ENCODE data around the gene GABARAPL2. TPM values are rescaled to one million over a fixed set of nuclear protein-coding genes. Genes with fewer than 3 reads are reported as not detected.
"Not testable (repeated sequence)": the region's sequence is repeated elsewhere in the genome, so short reads cannot be mapped to it uniquely, and the experiment has no call there.

Gene GABARAPL2
- total RNA-seq, 1 donor = 36.3 TPM

DNA sequence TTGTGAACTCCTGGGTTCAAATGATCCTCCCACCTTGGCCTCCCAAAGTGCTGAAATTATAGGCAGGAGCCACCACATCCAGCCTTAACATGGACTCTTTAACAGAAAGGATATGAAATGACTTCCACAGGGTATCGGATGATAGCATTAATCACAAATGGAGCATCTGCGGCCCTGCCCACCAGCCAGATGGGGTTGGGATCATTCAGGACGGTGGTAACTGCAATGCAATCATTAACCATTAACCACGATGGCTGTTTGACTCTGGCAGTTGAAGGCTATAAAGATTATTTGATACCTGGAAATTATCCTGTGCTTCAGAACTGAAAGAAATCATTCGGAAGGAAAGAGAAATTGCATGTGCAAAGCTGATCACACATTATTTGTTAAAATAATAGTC, 24.9 kb upstream of the GABARAPL2 start:
- TF ChIP-seq, protein P1, sequence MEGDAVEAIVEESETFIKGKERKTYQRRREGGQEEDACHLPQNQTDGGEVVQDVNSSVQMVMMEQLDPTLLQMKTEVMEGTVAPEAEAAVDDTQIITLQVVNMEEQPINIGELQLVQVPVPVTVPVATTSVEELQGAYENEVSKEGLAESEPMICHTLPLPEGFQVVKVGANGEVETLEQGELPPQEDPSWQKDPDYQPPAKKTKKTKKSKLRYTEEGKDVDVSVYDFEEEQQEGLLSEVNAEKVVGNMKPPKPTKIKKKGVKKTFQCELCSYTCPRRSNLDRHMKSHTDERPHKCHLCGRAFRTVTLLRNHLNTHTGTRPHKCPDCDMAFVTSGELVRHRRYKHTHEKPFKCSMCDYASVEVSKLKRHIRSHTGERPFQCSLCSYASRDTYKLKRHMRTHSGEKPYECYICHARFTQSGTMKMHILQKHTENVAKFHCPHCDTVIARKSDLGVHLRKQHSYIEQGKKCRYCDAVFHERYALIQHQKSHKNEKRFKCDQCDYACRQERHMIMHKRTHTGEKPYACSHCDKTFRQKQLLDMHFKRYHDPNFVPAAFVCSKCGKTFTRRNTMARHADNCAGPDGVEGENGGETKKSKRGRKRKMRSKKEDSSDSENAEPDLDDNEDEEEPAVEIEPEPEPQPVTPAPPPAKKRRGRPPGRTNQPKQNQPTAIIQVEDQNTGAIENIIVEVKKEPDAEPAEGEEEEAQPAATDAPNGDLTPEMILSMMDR (IDR thresholded peaks at IDR 0.05; ENCODE audit: insufficient read depth, low read depth, low read length) = no peak
- H3K4me3 ChIP-seq (ENCODE audit: low read depth, low read length) = no peak overlapping the region
- DNase-seq (ENCODE audit: low read depth) = no peak

DNA sequence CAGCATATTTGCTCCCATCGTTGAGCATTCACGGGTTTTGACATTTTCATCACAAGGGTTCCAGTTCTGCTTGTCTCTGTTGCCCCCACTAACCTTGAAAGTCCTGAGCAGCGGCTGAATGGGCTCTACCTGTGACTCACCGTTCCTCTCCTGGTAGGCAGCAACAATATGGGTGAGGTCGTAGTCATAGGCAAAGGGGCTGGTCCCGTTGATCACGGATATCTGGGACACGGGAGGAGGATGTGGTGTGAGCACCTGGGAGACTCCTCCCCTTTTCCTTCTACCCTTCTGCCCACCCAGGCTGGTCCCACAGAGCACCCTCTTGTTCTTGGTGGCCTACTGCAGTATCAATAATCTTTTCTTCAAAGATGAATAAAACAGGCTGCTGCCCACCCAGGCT, 23.7 kb upstream of the GABARAPL2 start:
- H3K4me3 ChIP-seq (ENCODE audit: low read depth, low read length); DNase-seq (ENCODE audit: low read depth): not testable (repeated sequence)

DNA sequence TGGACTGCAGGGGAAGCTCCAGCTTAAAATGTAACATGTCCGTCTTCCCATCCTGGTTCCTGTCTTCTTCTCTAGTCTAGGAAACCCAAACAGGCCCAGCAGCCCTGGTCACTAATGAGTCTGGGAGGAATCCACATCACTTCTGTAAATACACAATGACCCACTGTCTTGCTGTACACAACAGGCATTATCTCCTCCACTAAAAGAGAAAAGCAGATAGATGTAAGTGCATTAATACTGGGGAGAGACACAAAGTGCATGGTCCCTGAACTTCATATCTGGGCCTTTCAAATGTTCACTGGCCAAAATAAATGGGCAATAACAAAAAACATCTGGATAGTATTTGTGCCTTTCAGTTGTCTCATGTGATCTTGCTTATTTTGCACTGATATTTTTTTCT, 20.3 kb upstream of the GABARAPL2 start:
- not testable (repeated sequence) for H3K4me3 ChIP-seq (ENCODE audit: low read depth, low read length); DNase-seq (ENCODE audit: low read depth)

DNA sequence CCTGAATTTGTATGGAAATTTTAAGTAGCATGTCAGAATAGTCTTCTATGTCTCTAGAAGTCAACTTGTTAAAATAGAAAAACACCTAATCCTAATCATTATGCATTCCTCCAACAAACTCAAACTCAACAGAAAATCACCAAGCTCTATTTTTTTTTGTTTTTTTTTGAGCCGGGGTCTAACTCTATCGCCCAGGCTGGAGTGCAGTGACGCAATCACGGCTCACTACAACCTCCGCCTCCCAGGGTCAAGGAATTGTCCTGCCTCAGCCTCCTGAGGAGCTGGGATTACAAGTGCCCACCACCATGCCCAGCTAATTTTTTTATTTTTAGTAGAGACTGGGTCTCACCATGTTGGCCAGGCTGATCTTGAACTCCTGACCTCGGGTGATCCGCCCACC, 19.9 kb upstream of the GABARAPL2 start:
- peak; percentile 28 for DNase-seq (ENCODE audit: low read depth)
- H3K4me3 ChIP-seq (ENCODE audit: low read depth, low read length) = no peak overlapping the region
- TF ChIP-seq, protein P1 (IDR thresholded peaks at IDR 0.05; ENCODE audit: insufficient read depth, low read depth, low read length) = no peak

DNA sequence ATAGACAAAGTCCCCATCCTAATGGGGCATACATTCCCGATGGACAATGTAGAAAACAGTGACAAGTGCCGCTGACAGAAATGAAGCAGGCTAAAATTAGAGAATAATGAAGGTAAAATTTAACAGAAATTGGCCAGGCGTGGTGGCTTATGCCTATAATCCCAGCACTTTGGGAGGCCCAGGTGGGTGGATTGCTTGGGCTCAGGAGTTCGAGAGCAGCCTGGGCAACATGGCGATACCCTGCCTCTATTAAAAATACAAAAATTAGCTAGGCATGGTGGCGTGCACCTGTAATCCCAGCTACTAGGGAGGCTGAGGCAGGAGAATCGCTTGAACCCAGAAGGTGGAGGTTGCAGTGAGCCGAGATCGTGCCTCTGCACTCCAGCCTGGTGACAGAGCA, 17.7 kb upstream of the GABARAPL2 start:
- not testable (repeated sequence) for H3K4me3 ChIP-seq (ENCODE audit: low read depth, low read length); DNase-seq (ENCODE audit: low read depth)

DNA sequence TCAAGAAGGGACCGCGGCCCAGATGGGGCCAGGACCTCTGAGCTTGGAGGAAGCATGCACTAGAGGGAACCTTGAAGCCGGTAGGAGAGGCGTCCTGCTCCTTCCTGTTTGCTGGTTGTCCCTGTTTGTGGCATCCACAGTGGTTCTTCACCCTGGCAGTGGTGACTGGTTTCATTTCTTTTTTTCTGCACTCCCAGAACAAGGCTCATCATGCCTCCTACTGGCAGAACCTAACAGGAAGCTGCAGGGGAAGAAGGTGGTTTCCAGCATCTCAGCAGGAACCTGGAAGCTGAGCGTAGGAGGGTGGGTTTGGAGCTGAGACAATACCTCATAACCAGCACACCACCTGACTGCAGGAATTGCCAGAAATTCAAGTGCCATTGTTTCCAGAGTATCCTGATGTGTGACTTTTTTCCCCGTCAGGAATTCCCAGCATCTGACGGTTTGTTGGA, 15.9 kb upstream of the GABARAPL2 start:
- H3K4me3 ChIP-seq (ENCODE audit: low read depth, low read length) = no peak overlapping the region
- no peak for DNase-seq (ENCODE audit: low read depth)
- TF ChIP-seq, protein P1 (IDR thresholded peaks at IDR 0.05; ENCODE audit: insufficient read depth, low read depth, low read length) = peak; percentile 49

DNA sequence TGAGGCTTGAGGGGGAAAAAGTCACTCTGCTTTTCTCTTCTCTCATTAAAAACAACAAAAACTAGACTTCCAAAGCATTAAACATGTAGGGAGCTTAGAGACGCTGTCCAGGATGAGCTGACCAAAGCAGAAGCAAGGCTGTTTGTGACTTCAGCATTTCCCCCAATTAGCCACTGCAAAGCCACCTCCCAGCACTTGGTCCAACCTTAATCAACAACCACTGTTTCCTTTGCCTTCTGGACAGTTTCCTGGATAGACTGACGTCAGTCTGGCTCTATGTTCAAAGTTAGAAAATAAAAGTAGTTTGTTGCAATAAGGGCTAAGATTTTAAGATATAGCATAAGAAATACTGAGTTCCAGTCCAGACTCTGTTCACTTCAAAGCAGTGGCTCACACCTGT, 13.2 kb upstream of the GABARAPL2 start:
- TF ChIP-seq, protein P1 (IDR thresholded peaks at IDR 0.05; ENCODE audit: insufficient read depth, low read depth, low read length) = no peak
- H3K4me3 ChIP-seq (ENCODE audit: low read depth, low read length) = no peak overlapping the region
- no peak for DNase-seq (ENCODE audit: low read depth)

DNA sequence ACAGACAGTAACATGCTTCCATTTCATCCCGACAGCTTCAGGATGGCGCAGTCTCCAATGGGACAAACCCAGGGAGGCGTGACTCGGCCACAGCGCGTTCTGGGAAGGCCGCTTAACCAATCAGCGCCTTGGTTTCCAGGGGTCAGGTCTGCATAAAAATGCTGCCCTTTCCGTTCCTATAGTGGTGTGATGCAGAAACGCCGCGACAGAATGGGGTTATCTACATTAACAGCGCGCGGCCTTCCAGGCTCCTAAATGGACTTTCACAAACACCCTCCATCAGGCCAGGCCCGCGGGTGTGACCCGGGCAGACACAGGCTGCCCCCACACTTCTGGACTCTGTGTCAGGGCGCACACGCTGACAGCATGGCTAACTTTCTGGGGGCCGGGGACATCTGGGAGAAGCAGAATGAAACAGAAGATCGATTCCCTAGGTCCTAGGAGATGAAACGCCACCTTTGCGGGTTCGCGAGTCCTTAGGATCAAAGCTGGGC, 10.9 kb upstream of the GABARAPL2 start:
- TF ChIP-seq, protein P1 (IDR thresholded peaks at IDR 0.05; ENCODE audit: insufficient read depth, low read depth, low read length) = no peak
- peak; percentile 92 for DNase-seq (ENCODE audit: low read depth)
- peak overlapping the region; percentile 72 for H3K4me3 ChIP-seq (ENCODE audit: low read depth, low read length)
